ENCODE results near the gene F3. TPM values are rescaled to one million over a fixed set of nuclear protein-coding genes. Genes with fewer than 3 reads are reported as not detected.

Gene F3
- total and polyA plus RNA-seq, 5 donors from 2014 or later = not detected

GRCh38 chr1:94501426-94501825 is 40.1 kb downstream of the F3 start:
- H3K36me3 ChIP-seq (ENCODE audit: control insufficient read depth, insufficient read depth, low read length) = peaks cover 30% of the 10 kb centered on the region
- no peak for ATAC-seq (ENCODE audit: low read depth in 2 of 2)
- H3K36me3 Mint-ChIP-seq = peaks cover 62% of the 10 kb centered on the region

GRCh38 chr1:94496076-94496755 is 45.3 kb downstream of the F3 start:
- peaks cover 0 to 2% (median 0%) of the 10 kb centered on the region in 7 donors for H3K9me3 Mint-ChIP-seq
- H3K27ac Mint-ChIP-seq = no peak overlapping the region
- H3K4me1 Mint-ChIP-seq = no peaks in the 10 kb centered on the region
- H3K4me3 Mint-ChIP-seq = no peak overlapping the region
- H3K36me3 Mint-ChIP-seq = peaks cover 50% of the 10 kb centered on the region
- no peaks in the 10 kb centered on the region for H3K9me3 ChIP-seq (ENCODE audit: control insufficient read depth in 2 of 2, low read length in 2 of 2)
- no peaks in the 10 kb centered on the region for H3K4me1 ChIP-seq (ENCODE audit: control insufficient read depth, insufficient read depth, low read length, poor library complexity, severe bottlenecking)
- no peaks in the 10 kb centered on the region for H3K27me3 Mint-ChIP-seq
- ATAC-seq (ENCODE audit: low read depth in 2 of 2) (no peak), DNase-seq (no peak)
- no peak overlapping the region for H3K4me3 ChIP-seq (ENCODE audit: low read depth, low read length)
- H3K27me3 ChIP-seq (ENCODE audit: control insufficient read depth, insufficient read depth, low read length) = no peaks in the 10 kb centered on the region
- peaks cover 33% of the 10 kb centered on the region for H3K36me3 ChIP-seq (ENCODE audit: control insufficient read depth, insufficient read depth, low read length)
- H3K27ac ChIP-seq (ENCODE audit: insufficient read depth, low read length, poor library complexity, severe bottlenecking) = no peak overlapping the region

More at GRCh38 chr1:94501426-94501825, 40.1 kb downstream of the F3 start:
- no peak overlapping the region for H3K27ac ChIP-seq (ENCODE audit: insufficient read depth, low read length, poor library complexity, severe bottlenecking)
- H3K27me3 Mint-ChIP-seq = no peaks in the 10 kb centered on the region
- H3K4me3 Mint-ChIP-seq = no peak overlapping the region
- no peaks in the 10 kb centered on the region for H3K4me1 ChIP-seq (ENCODE audit: control insufficient read depth, insufficient read depth, low read length, poor library complexity, severe bottlenecking)
- peaks cover 0 to 13% (median 6%) of the 10 kb centered on the region in 4 donors for H3K4me1 Mint-ChIP-seq
- H3K27me3 ChIP-seq (ENCODE audit: control insufficient read depth, insufficient read depth, low read length) = no peaks in the 10 kb centered on the region
- no peaks in the 10 kb centered on the region for H3K9me3 ChIP-seq (ENCODE audit: control insufficient read depth in 2 of 2, low read length in 2 of 2)
- no peak overlapping the region for H3K4me3 ChIP-seq (ENCODE audit: low read depth, low read length)
- H3K27ac Mint-ChIP-seq = no peak overlapping the region
- DNase-seq = no peak
- peaks cover 0 to 5% (median 0%) of the 10 kb centered on the region in 7 donors for H3K9me3 Mint-ChIP-seq

GRCh38 chr1:94490556-94490955 is 51.0 kb downstream of the F3 start:
- Mint-ChIP-seq H3K36me3 (peaks cover 57% of the 10 kb centered on the region), H3K9me3 (peaks cover 0 to 2% (median 0%) of the 10 kb centered on the region in 7 donors), H3K27me3 (no peaks in the 10 kb centered on the region), H3K4me3 (no peak overlapping the region), H3K27ac (no peak overlapping the region), H3K4me1 (peaks cover 0 to 5% (median 0%) of the 10 kb centered on the region in 4 donors)
- Histone ChIP-seq H3K36me3 (ENCODE audit: control insufficient read depth, insufficient read depth, low read length) (peaks cover 30% of the 10 kb centered on the region), H3K27ac (ENCODE audit: insufficient read depth, low read length, poor library complexity, severe bottlenecking) (no peak overlapping the region), H3K4me1 (ENCODE audit: control insufficient read depth, insufficient read depth, low read length, poor library complexity, severe bottlenecking) (no peaks in the 10 kb centered on the region), H3K4me3 (ENCODE audit: low read depth, low read length) (no peak overlapping the region), H3K27me3 (ENCODE audit: control insufficient read depth, insufficient read depth, low read length) (no peaks in the 10 kb centered on the region), H3K9me3 (ENCODE audit: control insufficient read depth in 2 of 2, low read length in 2 of 2) (no peaks in the 10 kb centered on the region)
- ATAC-seq (ENCODE audit: low read depth in 2 of 2) = no peak
- no peak for DNase-seq

GRCh38 chr1:94486990-94487389 is 54.6 kb downstream of the F3 start:
- H3K36me3 ChIP-seq (ENCODE audit: control insufficient read depth, insufficient read depth, low read length) = peaks cover 34% of the 10 kb centered on the region
- Mint-ChIP-seq H3K36me3 (peaks cover 61% of the 10 kb centered on the region), H3K27ac (no peak overlapping the region), H3K4me1 (peaks cover 0 to 5% (median 0%) of the 10 kb centered on the region in 4 donors), H3K27me3 (no peaks in the 10 kb centered on the region), H3K9me3 (peaks cover 0 to 2% (median 0%) of the 10 kb centered on the region in 7 donors), H3K4me3 (no peak overlapping the region)
- no peak overlapping the region for H3K4me3 ChIP-seq (ENCODE audit: low read depth, low read length)
- no peak for DNase-seq
- H3K27me3 ChIP-seq (ENCODE audit: control insufficient read depth, insufficient read depth, low read length) = no peaks in the 10 kb centered on the region
- H3K27ac ChIP-seq (ENCODE audit: insufficient read depth, low read length, poor library complexity, severe bottlenecking) = no peak overlapping the region
- no peaks in the 10 kb centered on the region for H3K4me1 ChIP-seq (ENCODE audit: control insufficient read depth, insufficient read depth, low read length, poor library complexity, severe bottlenecking)
- H3K9me3 ChIP-seq (ENCODE audit: control insufficient read depth in 2 of 2, low read length in 2 of 2) = no peaks in the 10 kb centered on the region
- ATAC-seq (ENCODE audit: low read depth in 2 of 2) = no peak

- Mint-ChIP-seq H3K9me3 (no peaks in the 10 kb centered on the region), H3K36me3 (peaks cover 28% of the 10 kb centered on the region), H3K4me3 (no peak overlapping the region), H3K27ac (peak overlapping the region in 2 of 3 donors; percentile 13 to 46), H3K27me3 (no peaks in the 10 kb centered on the region), H3K4me1 (peaks cover 0 to 10% (median 1%) of the 10 kb centered on the region in 4 donors)
- Histone ChIP-seq H3K27me3 (ENCODE audit: control insufficient read depth, insufficient read depth, low read length) (no peaks in the 10 kb centered on the region), H3K27ac (ENCODE audit: insufficient read depth, low read length, poor library complexity, severe bottlenecking) (no peak overlapping the region), H3K9me3 (ENCODE audit: control insufficient read depth in 2 of 2, low read length in 2 of 2) (no peaks in the 10 kb centered on the region), H3K4me1 (ENCODE audit: control insufficient read depth, insufficient read depth, low read length, poor library complexity, severe bottlenecking) (no peaks in the 10 kb centered on the region), H3K4me3 (ENCODE audit: low read depth, low read length) (no peak overlapping the region), H3K36me3 (ENCODE audit: control insufficient read depth, insufficient read depth, low read length) (peaks cover 23% of the 10 kb centered on the region)
- ATAC-seq (ENCODE audit: low read depth in 2 of 2) (peak; percentile 62 to 79), DNase-seq (peak; percentile 3 to 70 (median 45))
Observed at GRCh38 chr1:94481473-94481933, 60.1 kb downstream of the F3 start.

- Mint-ChIP-seq H3K4me3 (no peak overlapping the region), H3K36me3 (peaks cover 26% of the 10 kb centered on the region), H3K27me3 (no peaks in the 10 kb centered on the region), H3K27ac (peak overlapping the region in 1 of 3 donors; percentile 2), H3K4me1 (peaks cover 0 to 9% (median 1%) of the 10 kb centered on the region in 4 donors), H3K9me3 (no peaks in the 10 kb centered on the region)
- DNase-seq = no peak
- no peaks in the 10 kb centered on the region for H3K27me3 ChIP-seq (ENCODE audit: control insufficient read depth, insufficient read depth, low read length)
- H3K4me3 ChIP-seq (ENCODE audit: low read depth, low read length) = no peak overlapping the region
- peaks cover 23% of the 10 kb centered on the region for H3K36me3 ChIP-seq (ENCODE audit: control insufficient read depth, insufficient read depth, low read length)
- no peak overlapping the region for H3K27ac ChIP-seq (ENCODE audit: insufficient read depth, low read length, poor library complexity, severe bottlenecking)
- H3K9me3 ChIP-seq (ENCODE audit: control insufficient read depth in 2 of 2, low read length in 2 of 2) = no peaks in the 10 kb centered on the region
- no peaks in the 10 kb centered on the region for H3K4me1 ChIP-seq (ENCODE audit: control insufficient read depth, insufficient read depth, low read length, poor library complexity, severe bottlenecking)
- no peak for ATAC-seq (ENCODE audit: low read depth in 2 of 2)
Observed at GRCh38 chr1:94479682-94480081, 61.9 kb downstream of the F3 start.

Other genes starting within 250 kb of the F3 start
- 19.4 TPM for gene ABCD3, start 123.4 kb downstream of the F3 start, total RNA-seq
- gene ABCD3, start 123.4 kb downstream of the F3 start, polyA plus RNA-seq = 10 to 100 TPM; 15.3 to 21.6 (median 18.9) TPM